ENCODE measurements around the gene DUSP3. TPM values are rescaled to one million over a fixed set of nuclear protein-coding genes. Genes with fewer than 3 reads are reported as not detected.

The DUSP3 gene
- total and polyA plus RNA-seq, 2 of the 13 experiments (the other 11 are each of a cell fraction or from before 2014, with no cell fraction given), result 60.0 to 71.5 TPM

GRCh38 chr17:43772877-43773648 lies 5.7 kb downstream of the DUSP3 start (continued):
- TF ChIP-seq JUNB (CRISPR knock-in tag; IDR thresholded peaks at IDR 0.05; ENCODE audit: borderline replicate concordance) (no peak), BORCS8-MEF2B (CRISPR knock-in tag; IDR thresholded peaks at IDR 0.05) (no peak), TFE3 (CRISPR knock-in tag; IDR thresholded peaks at IDR 0.05) (no peak), GLI4 (CRISPR knock-in tag; IDR thresholded peaks at IDR 0.05; ENCODE audit: borderline replicate concordance) (no peak), MNT (IDR thresholded peaks at IDR 0.05) (no peak), ZNF503 (CRISPR knock-in tag; IDR thresholded peaks at IDR 0.05) (no peak), BRCA1 (CRISPR knock-in tag; IDR thresholded peaks at IDR 0.05) (no peak), ZNF160 (CRISPR knock-in tag; IDR thresholded peaks at IDR 0.05) (0 out of 2 replicates have a peak, but pooled peaks have one; percentile 36), ZNF362 (CRISPR knock-in tag; IDR thresholded peaks at IDR 0.05; ENCODE audit: borderline replicate concordance) (no peak), ZNF776 (CRISPR knock-in tag; IDR thresholded peaks at IDR 0.05) (no peak), SOX13 (IDR thresholded peaks at IDR 0.05) (0 out of 2 replicates have a peak, but pooled peaks have one; percentile 10), SOX13 (CRISPR knock-in tag; conservative IDR thresholded peaks at IDR 0.05 in 1 of 2, IDR thresholded peaks at IDR 0.05 in 1 of 2) (peak in 1 of 2 experiments; percentile 56; a peak in 1 of 4 replicates), ZNF530 (CRISPR knock-in tag; IDR thresholded peaks at IDR 0.05; ENCODE audit: low read depth) (no peak), MTA1 (CRISPR knock-in tag; IDR thresholded peaks at IDR 0.05; ENCODE audit: borderline replicate concordance) (no peak), ZNF83 (CRISPR knock-in tag; IDR thresholded peaks at IDR 0.05; ENCODE audit: borderline replicate concordance) (no peak), CREM (IDR thresholded peaks at IDR 0.05) (no peak), CREM (CRISPR knock-in tag; IDR thresholded peaks at IDR 0.05) (no peak), SP4 (CRISPR knock-in tag; IDR thresholded peaks at IDR 0.05) (no peak), STAT6 (CRISPR knock-in tag; IDR thresholded peaks at IDR 0.05; ENCODE audit: borderline replicate concordance) (no peak), RBAK (CRISPR knock-in tag; IDR thresholded peaks at IDR 0.05) (no peak)
